ENCODE measurements around the gene TST. TPM values are rescaled to one million over a fixed set of nuclear protein-coding genes. Genes with fewer than 3 reads are reported as not detected.

Gene TST
- total RNA-seq, 1 donor from 2014 or later, result 10.4 TPM

DNA sequence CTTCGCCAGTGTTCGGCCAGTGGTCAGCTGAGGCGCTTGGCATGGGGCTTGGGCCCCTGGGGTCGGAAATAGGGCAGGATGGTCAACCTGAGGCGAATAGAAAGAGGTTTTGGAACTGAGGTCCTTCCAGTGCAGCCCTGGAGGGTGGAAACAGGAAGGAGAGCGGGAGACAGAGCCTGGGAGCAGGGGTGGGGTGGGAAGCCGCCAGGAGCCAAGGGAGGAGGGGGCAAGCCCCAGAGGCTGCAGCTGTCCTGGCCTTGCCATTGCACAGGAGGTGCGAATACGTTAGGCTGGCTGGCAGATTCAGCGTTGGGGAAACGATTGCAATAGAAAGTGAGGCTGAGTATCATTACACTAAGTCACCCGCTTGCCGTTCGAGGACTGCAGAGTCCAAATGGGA lies 18.4 kb upstream of the TST start:
- no peak for DNase-seq

GRCh38 chr22:37036655-37037377 lies 17.6 kb upstream of the TST start:
- H3K9me3 Mint-ChIP-seq (ENCODE audit: unreplicated experiment), result peaks cover 5% of the 10 kb centered on the region
- H3K27me3 Mint-ChIP-seq (ENCODE audit: unreplicated experiment), result no peaks in the 10 kb centered on the region
- H3K4me1 Mint-ChIP-seq (ENCODE audit: low read depth, unreplicated experiment), result no peaks in the 10 kb centered on the region
- no peak for DNase-seq
- TF ChIP-seq, protein P1, sequence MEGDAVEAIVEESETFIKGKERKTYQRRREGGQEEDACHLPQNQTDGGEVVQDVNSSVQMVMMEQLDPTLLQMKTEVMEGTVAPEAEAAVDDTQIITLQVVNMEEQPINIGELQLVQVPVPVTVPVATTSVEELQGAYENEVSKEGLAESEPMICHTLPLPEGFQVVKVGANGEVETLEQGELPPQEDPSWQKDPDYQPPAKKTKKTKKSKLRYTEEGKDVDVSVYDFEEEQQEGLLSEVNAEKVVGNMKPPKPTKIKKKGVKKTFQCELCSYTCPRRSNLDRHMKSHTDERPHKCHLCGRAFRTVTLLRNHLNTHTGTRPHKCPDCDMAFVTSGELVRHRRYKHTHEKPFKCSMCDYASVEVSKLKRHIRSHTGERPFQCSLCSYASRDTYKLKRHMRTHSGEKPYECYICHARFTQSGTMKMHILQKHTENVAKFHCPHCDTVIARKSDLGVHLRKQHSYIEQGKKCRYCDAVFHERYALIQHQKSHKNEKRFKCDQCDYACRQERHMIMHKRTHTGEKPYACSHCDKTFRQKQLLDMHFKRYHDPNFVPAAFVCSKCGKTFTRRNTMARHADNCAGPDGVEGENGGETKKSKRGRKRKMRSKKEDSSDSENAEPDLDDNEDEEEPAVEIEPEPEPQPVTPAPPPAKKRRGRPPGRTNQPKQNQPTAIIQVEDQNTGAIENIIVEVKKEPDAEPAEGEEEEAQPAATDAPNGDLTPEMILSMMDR (IDR thresholded peaks at IDR 0.05; ENCODE audit: partially characterized antibody, unreplicated experiment), result no peak
- H3K27ac Mint-ChIP-seq (ENCODE audit: unreplicated experiment), result no peak overlapping the region
- no peak overlapping the region for H3K4me3 Mint-ChIP-seq (ENCODE audit: unreplicated experiment)
- H3K36me3 Mint-ChIP-seq (ENCODE audit: unreplicated experiment), result no peaks in the 10 kb centered on the region

More for the DNA sequence above, 18.4 kb upstream of the TST start:
- H3K27ac Mint-ChIP-seq (ENCODE audit: unreplicated experiment), result no peak overlapping the region
- no peaks in the 10 kb centered on the region for H3K27me3 Mint-ChIP-seq (ENCODE audit: unreplicated experiment)
- no peaks in the 10 kb centered on the region for H3K36me3 Mint-ChIP-seq (ENCODE audit: unreplicated experiment)
- TF ChIP-seq, protein P1 (IDR thresholded peaks at IDR 0.05; ENCODE audit: partially characterized antibody, unreplicated experiment), result no peak
- no peak overlapping the region for H3K4me3 Mint-ChIP-seq (ENCODE audit: unreplicated experiment)
- H3K4me1 Mint-ChIP-seq (ENCODE audit: low read depth, unreplicated experiment), result peaks cover under 1% of the 10 kb centered on the region
- H3K9me3 Mint-ChIP-seq (ENCODE audit: unreplicated experiment), result peaks cover 7% of the 10 kb centered on the region

GRCh38 chr22:37033605-37034430 lies 14.6 kb upstream of the TST start:
- H3K27ac Mint-ChIP-seq (ENCODE audit: unreplicated experiment), result no peak overlapping the region

GRCh38 chr22:37032535-37033460 lies 13.6 kb upstream of the TST start:
- TF ChIP-seq, protein P1 (IDR thresholded peaks at IDR 0.05; ENCODE audit: partially characterized antibody, unreplicated experiment), result no peak
- Mint-ChIP-seq H3K27me3 (ENCODE audit: unreplicated experiment) (peaks cover 2% of the 10 kb centered on the region), H3K4me1 (ENCODE audit: low read depth, unreplicated experiment) (no peaks in the 10 kb centered on the region), H3K27ac (ENCODE audit: unreplicated experiment) (no peak overlapping the region), H3K9me3 (ENCODE audit: unreplicated experiment) (peaks cover 2% of the 10 kb centered on the region), H3K4me3 (ENCODE audit: unreplicated experiment) (no peak overlapping the region), H3K36me3 (ENCODE audit: unreplicated experiment) (no peaks in the 10 kb centered on the region)
- no peak for DNase-seq

More at GRCh38 chr22:37033605-37034430, 14.6 kb upstream of the TST start:
- Mint-ChIP-seq H3K9me3 (ENCODE audit: unreplicated experiment) (peaks cover 2% of the 10 kb centered on the region), H3K4me3 (ENCODE audit: unreplicated experiment) (no peak overlapping the region), H3K36me3 (ENCODE audit: unreplicated experiment) (no peaks in the 10 kb centered on the region), H3K4me1 (ENCODE audit: low read depth, unreplicated experiment) (no peaks in the 10 kb centered on the region), H3K27me3 (ENCODE audit: unreplicated experiment) (peaks cover 2% of the 10 kb centered on the region)
- TF ChIP-seq, protein P1 (IDR thresholded peaks at IDR 0.05; ENCODE audit: partially characterized antibody, unreplicated experiment), result no peak
- no peak for DNase-seq
